GM08714 (cell line): ENCODE results near the gene LRBA.
"Not testable (repeated sequence)": the region's sequence is repeated elsewhere in the genome, so short reads cannot be mapped to it uniquely, and the experiment has no call there.

ENCODE experiments used
- H3K4me3 ChIP-seq: fragments of 200-500 bp; sonication (Bioruptor generic); 2 replicates; pipeline ENCODE4 v1.5.1; 2014; ENCODE audit warnings: mild to moderate bottlenecking, low read length, inconsistent platforms
- ZNF274 ChIP-seq: IDR thresholded peaks from 2 replicates; pipeline ENCODE4 v1.6.1; 2012; ENCODE audit warnings: mild to moderate bottlenecking, low read depth, low read length

The LRBA gene

DNA sequence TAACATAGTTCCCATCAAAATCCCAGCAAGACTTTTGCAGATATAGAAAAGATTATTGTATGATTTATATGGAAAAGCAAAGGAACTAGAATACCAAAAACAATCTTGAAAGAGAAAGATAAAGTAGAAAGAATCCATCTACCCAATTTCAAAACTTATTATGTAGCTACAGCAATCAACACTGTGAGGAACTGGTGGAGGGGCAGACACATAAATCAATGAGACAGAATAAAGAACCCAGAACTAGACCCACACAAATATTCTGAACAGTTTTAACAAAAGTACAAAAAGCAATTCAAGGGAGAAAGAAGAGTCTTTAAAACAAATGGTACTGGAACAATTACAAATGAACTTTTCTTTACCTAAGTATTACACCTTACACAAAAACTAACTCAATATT is 67.0 kb downstream of the LRBA start:
- TF ChIP-seq ZNF274, result no peak

DNA sequence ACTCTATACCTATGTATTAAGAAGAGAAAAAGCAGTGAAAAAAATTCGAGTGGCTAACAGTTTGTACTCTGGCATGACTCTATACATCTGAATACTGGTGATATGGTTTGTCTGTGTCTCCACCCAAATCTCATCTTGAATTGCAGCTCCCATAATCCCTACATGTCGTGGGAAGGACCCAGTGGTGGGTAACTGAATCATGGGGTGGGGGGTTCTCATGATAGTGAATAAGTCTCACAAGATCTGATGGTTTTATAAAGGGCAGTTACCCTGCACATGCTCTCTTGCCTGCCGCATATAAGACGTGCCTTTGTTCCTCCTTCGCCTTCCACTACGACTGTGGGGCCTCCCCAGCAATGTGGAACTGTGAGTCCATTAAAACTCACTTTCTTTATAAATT is 70.4 kb downstream of the LRBA start:
- no peak overlapping the region for H3K4me3 ChIP-seq
- TF ChIP-seq ZNF274, result no peak

More for the DNA sequence above, 67.0 kb downstream of the LRBA start:
- no peak overlapping the region for H3K4me3 ChIP-seq

GRCh38 chr4:150943818-150944217 is 71.3 kb downstream of the LRBA start:
- H3K4me3 ChIP-seq, result no peak overlapping the region
- no peak for TF ChIP-seq ZNF274

DNA sequence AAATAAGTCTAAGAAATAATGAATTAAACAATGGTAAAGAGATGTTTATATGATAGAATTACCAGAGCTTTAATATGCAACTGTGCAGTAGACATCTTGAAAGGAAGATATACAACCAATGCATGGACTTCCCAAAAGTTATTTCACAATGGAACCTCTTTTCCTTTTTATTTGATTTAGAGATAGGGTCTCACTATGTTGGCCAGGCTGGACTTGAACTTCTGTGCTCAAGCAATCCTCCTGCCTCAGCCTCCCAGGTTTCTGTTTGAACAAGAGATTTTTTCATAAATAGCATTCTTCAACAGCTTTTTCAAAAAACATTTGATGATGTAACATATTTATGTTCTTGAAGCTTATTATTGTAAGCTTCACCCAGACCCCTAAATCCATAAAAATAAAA is 72.0 kb downstream of the LRBA start:
- no peak for TF ChIP-seq ZNF274

DNA sequence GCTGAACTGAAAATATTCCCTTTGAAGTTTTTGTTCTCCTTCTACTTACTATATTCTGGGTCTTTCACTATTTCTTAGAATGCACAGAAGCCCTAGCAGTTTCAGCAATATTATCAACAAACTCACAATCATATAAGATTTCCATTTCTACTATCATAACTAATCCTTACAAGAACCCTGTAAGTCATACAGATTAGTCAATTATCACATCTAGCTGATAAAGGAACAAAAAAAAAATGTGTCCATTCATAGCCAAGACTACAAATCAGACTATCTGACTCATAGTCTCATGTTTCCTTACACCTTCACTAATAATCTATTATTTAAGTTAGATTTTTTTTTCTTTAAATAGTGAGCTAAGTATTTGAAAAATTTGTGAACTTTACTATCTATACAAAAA is 72.5 kb downstream of the LRBA start:
- no peak overlapping the region for H3K4me3 ChIP-seq
- no peak for TF ChIP-seq ZNF274

More for the DNA sequence above, 72.0 kb downstream of the LRBA start:
- no peak overlapping the region for H3K4me3 ChIP-seq

GRCh38 chr4:150940123-150940522 is 75.0 kb downstream of the LRBA start:
- no peak for TF ChIP-seq ZNF274
- H3K4me3 ChIP-seq, result no peak overlapping the region

DNA sequence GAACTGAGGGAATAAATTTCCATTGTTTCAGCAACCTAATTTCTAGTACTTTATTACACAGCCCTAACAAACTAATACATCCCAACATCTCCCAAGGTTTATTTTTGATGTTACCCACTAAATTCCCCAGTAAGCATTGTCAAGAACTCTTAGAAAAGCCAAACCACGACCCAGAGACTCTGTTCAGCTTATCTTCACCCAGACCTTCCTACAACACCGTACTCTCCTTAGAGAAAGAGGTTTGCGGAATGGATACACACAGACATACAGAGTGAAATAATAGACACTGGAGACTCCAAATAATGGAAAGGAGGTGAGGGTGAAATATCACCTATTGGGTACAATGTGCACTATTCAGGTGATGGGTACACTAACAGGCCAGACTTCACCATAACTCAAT is 75.6 kb downstream of the LRBA start:
- TF ChIP-seq ZNF274, result no peak
- H3K4me3 ChIP-seq, result no peak overlapping the region

GRCh38 chr4:150938873-150939499 is 76.1 kb downstream of the LRBA start:
- TF ChIP-seq ZNF274, result no peak
- no peak overlapping the region for H3K4me3 ChIP-seq

GRCh38 chr4:150938417-150938816 is 76.7 kb downstream of the LRBA start:
- TF ChIP-seq ZNF274, result no peak
- H3K4me3 ChIP-seq, result no peak overlapping the region

- TF ChIP-seq ZNF274, result no peak
- H3K4me3 ChIP-seq, result no peak overlapping the region
These were observed 81.1 kb downstream of the LRBA start for GRCh38 chr4:150934022-150934421.

DNA sequence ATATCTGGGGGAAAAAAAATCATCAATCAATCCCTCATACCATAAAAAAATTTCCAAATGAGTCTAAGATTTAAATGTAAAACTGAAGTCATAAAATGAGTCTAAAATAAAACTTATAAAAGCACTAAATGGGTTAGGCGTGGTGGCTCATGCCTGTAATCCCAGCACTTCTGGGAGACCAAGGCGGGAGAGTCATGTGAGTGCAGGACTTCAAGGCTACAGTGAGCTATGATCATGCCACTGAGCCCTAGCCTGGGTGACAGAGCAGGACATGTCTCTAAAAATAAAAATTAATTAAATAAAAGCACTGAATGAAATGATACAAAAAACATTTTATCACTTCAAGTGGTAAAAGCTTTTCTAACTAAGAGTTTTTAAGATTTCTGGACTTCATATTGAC is 83.3 kb downstream of the LRBA start:
- H3K4me3 ChIP-seq, result no peak overlapping the region
- TF ChIP-seq ZNF274, result no peak

- no peak overlapping the region for H3K4me3 ChIP-seq
- TF ChIP-seq ZNF274, result no peak
These were observed 84.1 kb downstream of the LRBA start for GRCh38 chr4:150931005-150931404.

- no peak for TF ChIP-seq ZNF274
- H3K4me3 ChIP-seq, result no peak overlapping the region
These were observed 91.1 kb downstream of the LRBA start for GRCh38 chr4:150923945-150924344.

DNA sequence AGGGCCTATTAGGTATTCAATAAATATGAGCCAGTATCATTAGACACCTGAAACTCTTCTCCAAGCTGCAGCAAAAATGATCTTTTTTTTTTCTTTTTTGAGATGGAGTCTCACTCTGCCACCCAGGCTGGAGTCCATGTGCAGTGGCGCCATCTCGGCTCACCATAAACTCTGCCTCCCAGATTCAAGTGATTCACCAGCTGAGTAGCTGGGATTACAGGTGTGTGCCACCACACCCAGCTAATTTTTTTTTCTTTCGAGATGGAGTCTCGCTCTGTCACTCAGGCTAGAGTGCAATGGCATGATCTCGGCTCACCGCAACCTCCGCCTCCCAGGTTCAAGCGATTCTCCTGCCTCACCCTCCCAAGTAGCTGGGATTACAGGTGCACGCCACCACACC is 93.6 kb downstream of the LRBA start:
- not testable (repeated sequence) for H3K4me3 ChIP-seq

GRCh38 chr4:150918562-150918961 is 96.5 kb downstream of the LRBA start:
- not testable (repeated sequence) for H3K4me3 ChIP-seq

- no peak overlapping the region for H3K4me3 ChIP-seq
- TF ChIP-seq ZNF274, result no peak
These were observed 103.8 kb downstream of the LRBA start for GRCh38 chr4:150911326-150911725.
